ENCODE data around the gene PHLDB3.

GRCh38 chr19:43476606-43477005, 27.9 kb downstream of the PHLDB3 start:
- TF ChIP-seq, protein P1, sequence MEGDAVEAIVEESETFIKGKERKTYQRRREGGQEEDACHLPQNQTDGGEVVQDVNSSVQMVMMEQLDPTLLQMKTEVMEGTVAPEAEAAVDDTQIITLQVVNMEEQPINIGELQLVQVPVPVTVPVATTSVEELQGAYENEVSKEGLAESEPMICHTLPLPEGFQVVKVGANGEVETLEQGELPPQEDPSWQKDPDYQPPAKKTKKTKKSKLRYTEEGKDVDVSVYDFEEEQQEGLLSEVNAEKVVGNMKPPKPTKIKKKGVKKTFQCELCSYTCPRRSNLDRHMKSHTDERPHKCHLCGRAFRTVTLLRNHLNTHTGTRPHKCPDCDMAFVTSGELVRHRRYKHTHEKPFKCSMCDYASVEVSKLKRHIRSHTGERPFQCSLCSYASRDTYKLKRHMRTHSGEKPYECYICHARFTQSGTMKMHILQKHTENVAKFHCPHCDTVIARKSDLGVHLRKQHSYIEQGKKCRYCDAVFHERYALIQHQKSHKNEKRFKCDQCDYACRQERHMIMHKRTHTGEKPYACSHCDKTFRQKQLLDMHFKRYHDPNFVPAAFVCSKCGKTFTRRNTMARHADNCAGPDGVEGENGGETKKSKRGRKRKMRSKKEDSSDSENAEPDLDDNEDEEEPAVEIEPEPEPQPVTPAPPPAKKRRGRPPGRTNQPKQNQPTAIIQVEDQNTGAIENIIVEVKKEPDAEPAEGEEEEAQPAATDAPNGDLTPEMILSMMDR (IDR thresholded peaks at IDR 0.05) = no peak
- TF ChIP-seq RFX5 (IDR thresholded peaks at IDR 0.05; ENCODE audit: low read length) (no peak), POLR2AphosphoS5 (IDR thresholded peaks at IDR 0.05; ENCODE audit: low read depth, low read length) (no peak), NRF1 (IDR thresholded peaks at IDR 0.05; ENCODE audit: low read depth, low read length) (no peak), USF2 (IDR thresholded peaks at IDR 0.05; ENCODE audit: borderline replicate concordance, low read depth, low read length) (no peak), GABPA (IDR thresholded peaks at IDR 0.05; ENCODE audit: low read depth) (no peak), USF1 (IDR thresholded peaks at IDR 0.05; ENCODE audit: borderline replicate concordance, low read depth) (no peak), CHD2 (IDR thresholded peaks at IDR 0.05; ENCODE audit: low read length, partially characterized antibody) (no peak), MXI1 (IDR thresholded peaks at IDR 0.05; ENCODE audit: low read depth, low read length) (no peak), EP300 (IDR thresholded peaks at IDR 0.05; ENCODE audit: borderline replicate concordance in 1 of 2, low read depth in 1 of 2, low read length in 1 of 2) (no peak), YY1 (IDR thresholded peaks at IDR 0.05; ENCODE audit: low read depth) (no peak)
- TF ChIP-seq, protein P2, sequence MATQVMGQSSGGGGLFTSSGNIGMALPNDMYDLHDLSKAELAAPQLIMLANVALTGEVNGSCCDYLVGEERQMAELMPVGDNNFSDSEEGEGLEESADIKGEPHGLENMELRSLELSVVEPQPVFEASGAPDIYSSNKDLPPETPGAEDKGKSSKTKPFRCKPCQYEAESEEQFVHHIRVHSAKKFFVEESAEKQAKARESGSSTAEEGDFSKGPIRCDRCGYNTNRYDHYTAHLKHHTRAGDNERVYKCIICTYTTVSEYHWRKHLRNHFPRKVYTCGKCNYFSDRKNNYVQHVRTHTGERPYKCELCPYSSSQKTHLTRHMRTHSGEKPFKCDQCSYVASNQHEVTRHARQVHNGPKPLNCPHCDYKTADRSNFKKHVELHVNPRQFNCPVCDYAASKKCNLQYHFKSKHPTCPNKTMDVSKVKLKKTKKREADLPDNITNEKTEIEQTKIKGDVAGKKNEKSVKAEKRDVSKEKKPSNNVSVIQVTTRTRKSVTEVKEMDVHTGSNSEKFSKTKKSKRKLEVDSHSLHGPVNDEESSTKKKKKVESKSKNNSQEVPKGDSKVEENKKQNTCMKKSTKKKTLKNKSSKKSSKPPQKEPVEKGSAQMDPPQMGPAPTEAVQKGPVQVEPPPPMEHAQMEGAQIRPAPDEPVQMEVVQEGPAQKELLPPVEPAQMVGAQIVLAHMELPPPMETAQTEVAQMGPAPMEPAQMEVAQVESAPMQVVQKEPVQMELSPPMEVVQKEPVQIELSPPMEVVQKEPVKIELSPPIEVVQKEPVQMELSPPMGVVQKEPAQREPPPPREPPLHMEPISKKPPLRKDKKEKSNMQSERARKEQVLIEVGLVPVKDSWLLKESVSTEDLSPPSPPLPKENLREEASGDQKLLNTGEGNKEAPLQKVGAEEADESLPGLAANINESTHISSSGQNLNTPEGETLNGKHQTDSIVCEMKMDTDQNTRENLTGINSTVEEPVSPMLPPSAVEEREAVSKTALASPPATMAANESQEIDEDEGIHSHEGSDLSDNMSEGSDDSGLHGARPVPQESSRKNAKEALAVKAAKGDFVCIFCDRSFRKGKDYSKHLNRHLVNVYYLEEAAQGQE (IDR thresholded peaks at IDR 0.05; ENCODE audit: low read depth, low read length) = no peak

Measured in SK-N-SH (cell line).